Measurements from ENCODE around the gene NEU2.
"Not testable (repeated sequence)": the region's sequence is repeated elsewhere in the genome, so short reads cannot be mapped to it uniquely, and the experiment has no call there.

NEU2 gene

GRCh38 chr2:233058717-233059546, 26.5 kb downstream of the NEU2 start:
- DNase-seq (ENCODE audit: low read depth): no peak

- DNase-seq (ENCODE audit: low read depth): no peak
Measured at GRCh38 chr2:233059547-233059796, 27.0 kb downstream of the NEU2 start.

- no peak for DNase-seq (ENCODE audit: low read depth)
Measured at GRCh38 chr2:233059797-233060500, 27.5 kb downstream of the NEU2 start, which contains the start of gene INPP5D. INPP5D (plus strand) TSS chr2:233060342; CDS start chr2:233060479, 137 bp downstream.

GRCh38 chr2:233060501-233060979, 28.1 kb downstream of the NEU2 start:
- no peak for DNase-seq (ENCODE audit: low read depth)

- DNase-seq (ENCODE audit: low read depth): no peak
Measured at GRCh38 chr2:233060980-233061590, 28.6 kb downstream of the NEU2 start.

GRCh38 chr2:233061591-233062450, 29.3 kb downstream of the NEU2 start:
- DNase-seq (ENCODE audit: low read depth): no peak

GRCh38 chr2:233062451-233062850, 30.0 kb downstream of the NEU2 start:
- DNase-seq (ENCODE audit: low read depth): no peak

GRCh38 chr2:233062946-233063268, 30.4 kb downstream of the NEU2 start:
- DNase-seq (ENCODE audit: low read depth): no peak

- DNase-seq (ENCODE audit: low read depth): no peak
Measured at GRCh38 chr2:233063269-233063975, 30.9 kb downstream of the NEU2 start.

GRCh38 chr2:233063976-233064411, 31.5 kb downstream of the NEU2 start:
- DNase-seq (ENCODE audit: low read depth): no peak

GRCh38 chr2:233064530-233065199, 32.2 kb downstream of the NEU2 start:
- no peak for DNase-seq (ENCODE audit: low read depth)

- not testable (repeated sequence) for DNase-seq (ENCODE audit: low read depth)
Measured at GRCh38 chr2:233065200-233065589, 32.7 kb downstream of the NEU2 start.

GRCh38 chr2:233065954-233066470, 33.5 kb downstream of the NEU2 start:
- no peak for DNase-seq (ENCODE audit: low read depth)

GRCh38 chr2:233068762-233069418, 36.4 kb downstream of the NEU2 start:
- DNase-seq (ENCODE audit: low read depth): no peak

- DNase-seq (ENCODE audit: low read depth): no peak
Measured at GRCh38 chr2:233072838-233073237, 40.4 kb downstream of the NEU2 start.

- no peak for DNase-seq (ENCODE audit: low read depth)
Measured at GRCh38 chr2:233074106-233074505, 41.6 kb downstream of the NEU2 start.

- no peak for DNase-seq (ENCODE audit: low read depth)
Measured at GRCh38 chr2:233075141-233075965, 42.9 kb downstream of the NEU2 start.

GRCh38 chr2:233075966-233076339, 43.5 kb downstream of the NEU2 start:
- DNase-seq (ENCODE audit: low read depth): no peak

GRCh38 chr2:233076749-233077148, 44.3 kb downstream of the NEU2 start:
- no peak for DNase-seq (ENCODE audit: low read depth)

All from activated T-cell treated with anti-CD3 and anti-CD28 coated beads for 24 hours (primary cell).